GF-D8 (cell line): ENCODE measurements around the gene ZBTB48.
"Not testable (repeated sequence)": the region's sequence is repeated elsewhere in the genome, so short reads cannot be mapped to it uniquely, and the experiment has no call there.

Source experiments
- DNase-seq: peaks from one replicate; lab custom pipeline; 2025; lab: John Stamatoyannopoulos, UW

Gene ZBTB48

GRCh38 chr1:6635161-6635909 is 55.5 kb downstream of the ZBTB48 start:
- no peak for DNase-seq

- no peak for DNase-seq
Observed at GRCh38 chr1:6635910-6636760, 56.3 kb downstream of the ZBTB48 start.

- DNase-seq, result not testable (repeated sequence)
Observed at GRCh38 chr1:6636778-6637177, 57.0 kb downstream of the ZBTB48 start.

- no peak for DNase-seq
Observed at GRCh38 chr1:6637770-6638169, 58.0 kb downstream of the ZBTB48 start.

- no peak for DNase-seq
Observed at GRCh38 chr1:6638226-6638625, 58.4 kb downstream of the ZBTB48 start.
